ENCODE data around the gene KANTR. TPM values are rescaled to one million over a fixed set of nuclear protein-coding genes. Genes with fewer than 3 reads are reported as not detected.

The KANTR gene
- total and polyA plus RNA-seq, 2 donors (not counting 3 experiments of a cell fraction or from before 2014, with no cell fraction given) = 3.1 to 9.8 TPM

GRCh38 chrX:53071064-53071463, 22.9 kb upstream of the KANTR start:
- DNase-seq (ENCODE audit: low read depth, low spot score) (no peak), FAIRE-seq (no peak)
- TF ChIP-seq EZH2 (IDR thresholded peaks at IDR 0.05; ENCODE audit: borderline replicate concordance, low read depth, low read length, severe bottlenecking) = no peak
- TF ChIP-seq JUN (IDR thresholded peaks at IDR 0.05; ENCODE audit: borderline replicate concordance, insufficient read depth, insufficient read length, low read depth) = no peak
- no peak for TF ChIP-seq GATA2 (IDR thresholded peaks at IDR 0.05; ENCODE audit: insufficient read depth, insufficient read length, low read depth, low read length)
- TF ChIP-seq, protein P1, sequence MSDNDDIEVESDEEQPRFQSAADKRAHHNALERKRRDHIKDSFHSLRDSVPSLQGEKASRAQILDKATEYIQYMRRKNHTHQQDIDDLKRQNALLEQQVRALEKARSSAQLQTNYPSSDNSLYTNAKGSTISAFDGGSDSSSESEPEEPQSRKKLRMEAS (IDR thresholded peaks at IDR 0.05; ENCODE audit: insufficient read depth, insufficient read length) = no peak
- TF ChIP-seq FOS (IDR thresholded peaks at IDR 0.05; ENCODE audit: borderline replicate concordance, insufficient read depth, low read length) = no peak
- no peak for TF ChIP-seq POLR2A (IDR thresholded peaks at IDR 0.05; ENCODE audit: low read depth, low read length)
- no peak for TF ChIP-seq CTCF (IDR thresholded peaks at IDR 0.05; ENCODE audit: extremely low read depth in 1 of 2, insufficient read depth in 1 of 2, low read depth in 1 of 2, low read length in 2 of 2)
- TF ChIP-seq MYC (IDR thresholded peaks at IDR 0.05; ENCODE audit: low read depth, low read length) = no peak
- TF ChIP-seq POLR2AphosphoS5 (IDR thresholded peaks at IDR 0.05; ENCODE audit: insufficient read depth, low read depth, low read length) = no peak
- ChIA-PET CTCF (no interaction called here), POLR2A (no interaction called here)
- no peak overlapping the region for H2AFZ ChIP-seq (ENCODE audit: low read depth, low read length)
- H3K4me2 ChIP-seq (ENCODE audit: insufficient read depth, low read length) = no peak overlapping the region
- no peaks in the 10 kb centered on the region for H3K36me3 ChIP-seq (ENCODE audit: control insufficient read depth in 2 of 2, extremely low read depth in 1 of 2, insufficient read depth in 2 of 2, low read length in 2 of 2)
- no peaks in the 10 kb centered on the region for H3K79me2 ChIP-seq (ENCODE audit: control insufficient read depth, insufficient read depth, low read length)
- H3K9me3 ChIP-seq (replicated peaks; ENCODE audit: control insufficient read depth, insufficient read depth, low read length) = no peaks in the 10 kb centered on the region
- dilution Hi-C loops (cut with MboI; ENCODE audit: extremely low pct_ligation_motif_present, low sequenced_read_pairs) = no loop called here
- BruUV-seq (replicated peaks) = no TSS peak
- H4K20me1 ChIP-seq (replicated peaks; ENCODE audit: control insufficient read depth, extremely low read depth, insufficient read depth, low read length) = no peaks in the 10 kb centered on the region
- no peak overlapping the region for H3K27ac ChIP-seq (ENCODE audit: insufficient read depth, low read depth, low read length)
- H3K9ac ChIP-seq (replicated peaks; ENCODE audit: extremely low read depth, insufficient read depth, low read length) = no peak overlapping the region
- H3K9me1 ChIP-seq (replicated peaks; ENCODE audit: control insufficient read depth, extremely low read depth, insufficient read depth, low read length) = no peaks in the 10 kb centered on the region
- intact Hi-C loops (cut with micrococcal nuclease) = loop anchor here (1.0 kb wide), 2 partner anchors 18 to 22 kb away; no protein-coding TSS in a partner anchor
- no peak overlapping the region for H3K4me3 ChIP-seq (replicated peaks in 1 of 3; ENCODE audit: insufficient read depth in 1 of 3, low read depth in 1 of 3, low read length in 3 of 3)
- H3K4me1 ChIP-seq (ENCODE audit: control insufficient read depth, extremely low read depth, insufficient read depth, low read length) = no peaks in the 10 kb centered on the region
- H3K27me3 ChIP-seq (ENCODE audit: control insufficient read depth in 2 of 2, insufficient read depth in 2 of 2, low read length in 2 of 2) = no peaks in the 10 kb centered on the region
